Endodermal cell (in vitro differentiated cells): ENCODE data around the gene CCDC24. TPM values are rescaled to one million over a fixed set of nuclear protein-coding genes. Genes with fewer than 3 reads are reported as not detected.

Experiments used
- DNase-seq: peaks from one replicate; pipeline ENCODE4 v3.0.0-alpha.2; 2017
- H3K27ac ChIP-seq: 2 replicates; pipeline ENCODE4 v1.5.1; 2013; ENCODE audit warnings: mild to moderate bottlenecking, low read depth, low read length, moderate library complexity
- H3K27me3 ChIP-seq: 2 replicates; pipeline ENCODE4 v1.6.1; 2013; ENCODE audit warnings: mild to moderate bottlenecking, low read length, moderate library complexity; ENCODE audit not compliant: insufficient read depth, control insufficient read depth, poor library complexity, severe bottlenecking
- H3K36me3 ChIP-seq: 2 replicates; pipeline ENCODE4 v1.7.0; 2013; ENCODE audit warnings: mild to moderate bottlenecking, low read length, moderate library complexity; ENCODE audit not compliant: control insufficient read depth, insufficient read depth
- H3K4me1 ChIP-seq: one replicate; pipeline ENCODE4 v1.7.0; 2013; ENCODE audit warnings: low read length; ENCODE audit not compliant: control insufficient read depth, insufficient read depth
- H3K4me3 ChIP-seq: 2 replicates; pipeline ENCODE4 v1.5.1; 2013; ENCODE audit warnings: mild to moderate bottlenecking, low read length, moderate library complexity
- H3K9ac ChIP-seq: 2 replicates; pipeline ENCODE4 v1.6.1; 2013; ENCODE audit warnings: mild to moderate bottlenecking, low read length, moderate library complexity; ENCODE audit not compliant: poor library complexity, severe bottlenecking; ENCODE audit errors: extremely low read depth
- H3K9me3 ChIP-seq: 2 replicates; pipeline ENCODE4 v1.6.1; 2013; ENCODE audit warnings: mild to moderate bottlenecking, low read length, moderate library complexity; ENCODE audit not compliant: control insufficient read depth
- H3K27ac Mint-ChIP-seq: 2 replicates; pipeline ENCODE4 v1.8.0; 2020; ENCODE audit warnings: mixed read lengths
- H3K27me3 Mint-ChIP-seq: 2 replicates; pipeline ENCODE4 v1.8.0; 2021; ENCODE audit warnings: mild to moderate bottlenecking, mixed read lengths; ENCODE audit not compliant: insufficient read depth
- H3K36me3 Mint-ChIP-seq: 2 replicates; pipeline ENCODE4 v1.8.0; 2020; ENCODE audit warnings: low read depth, mixed read lengths
- H3K4me1 Mint-ChIP-seq: 2 replicates; pipeline ENCODE4 v1.8.0; 2020; ENCODE audit warnings: mixed read lengths
- H3K4me3 Mint-ChIP-seq: 2 replicates; pipeline ENCODE4 v1.8.0; 2020; ENCODE audit warnings: mild to moderate bottlenecking, moderate library complexity, mixed read lengths
- H3K9me3 Mint-ChIP-seq: 2 replicates; pipeline ENCODE4 v1.8.0; 2020; ENCODE audit warnings: mild to moderate bottlenecking, mixed read lengths
- CTCF ChIP-seq: fragments of 200-600 bp; sonication (generic); conservative IDR thresholded peaks from 2 replicates; pipeline ENCODE4 v1.5.0; 2021; ENCODE audit warnings: antibody characterized with exemption, mild to moderate bottlenecking
- WGBS, 2 experiments: methylation state at CpG; one replicate each; pipeline versions ENCODE4 v1.1.5 to v1.1.7; 2013; ENCODE audit warnings: missing lambda C conversion rate in 2 of 2, mixed read lengths in 1 of 2; ENCODE audit not compliant: insufficient coverage in 1 of 2, insufficient read length in 1 of 2; 5-methylcytosine and 5-hydroxymethylcytosine counted together
- total RNA-seq, 2 donors: library from RNA; stranded (reverse); fragmentation: NEBNext Ultra II Directional in 1 of 2; extraction: Animal tissue kit (Norgen Biotek cat#: 25700) in 1 of 2; gene quantifications; 2 replicates in 1 of 2; 3 replicates in 1 of 2; pipeline ENCODE4 v1.2.1, GENCODE V29; 2021

Gene CCDC24
- total RNA-seq, 2 donors from 2014 or later: 26.6 to 31.1 TPM

- no peak overlapping the region for H3K27ac ChIP-seq
- no peak overlapping the region for H3K27ac Mint-ChIP-seq
- H3K4me3 Mint-ChIP-seq: no peak overlapping the region
- no peaks in the 10 kb centered on the region for H3K4me1 ChIP-seq
- no peaks in the 10 kb centered on the region for H3K27me3 ChIP-seq
- peak; percentile 90 for DNase-seq
- H3K9ac ChIP-seq: no peak overlapping the region
- H3K9me3 Mint-ChIP-seq: no peaks in the 10 kb centered on the region
- H3K27me3 Mint-ChIP-seq: no peaks in the 10 kb centered on the region
- peaks cover 19% of the 10 kb centered on the region for H3K36me3 ChIP-seq
- 89 to 91% methylated on average over 4 to 6 of the region's 6 CpGs for WGBS, 2 experiments
- peaks cover 17% of the 10 kb centered on the region for H3K36me3 Mint-ChIP-seq
- no peaks in the 10 kb centered on the region for H3K9me3 ChIP-seq
- no peak overlapping the region for H3K4me3 ChIP-seq
- no peak for TF ChIP-seq CTCF
- peaks cover 1% of the 10 kb centered on the region for H3K4me1 Mint-ChIP-seq
Observed at GRCh38 chr1:43968348-43968948, 23.0 kb upstream of the CCDC24 start.

- Mint-ChIP-seq H3K4me1 (peaks cover 9% of the 10 kb centered on the region), H3K27me3 (no peaks in the 10 kb centered on the region), H3K4me3 (peak overlapping the region; percentile 94), H3K9me3 (no peaks in the 10 kb centered on the region), H3K36me3 (peaks cover 17% of the 10 kb centered on the region), H3K27ac (no peak overlapping the region)
- H3K9ac ChIP-seq: no peak overlapping the region
- no peak for TF ChIP-seq CTCF
- H3K27me3 ChIP-seq: no peaks in the 10 kb centered on the region
- no peak overlapping the region for H3K27ac ChIP-seq
- no peaks in the 10 kb centered on the region for H3K9me3 ChIP-seq
- DNase-seq: no peak
- peak overlapping the region; percentile 93 for H3K4me3 ChIP-seq
- H3K36me3 ChIP-seq: peaks cover 19% of the 10 kb centered on the region
- H3K4me1 ChIP-seq: no peaks in the 10 kb centered on the region
- WGBS, 2 experiments: 64 to 65% methylated on average over 6 to 7 of the region's 7 CpGs
Observed at GRCh38 chr1:43969416-43969745, 22.0 kb upstream of the CCDC24 start.

- Mint-ChIP-seq H3K4me1 (peaks cover 9% of the 10 kb centered on the region), H3K4me3 (peak within 1 kb of the TSS; percentile 94), H3K27ac (peak within 1 kb of the TSS; percentile 82), H3K27me3 (no peaks in the 10 kb centered on the region), H3K9me3 (no peaks in the 10 kb centered on the region), H3K36me3 (peaks cover 17% of the 10 kb centered on the region)
- DNase-seq: peak; percentile 99
- Histone ChIP-seq H3K36me3 (peaks cover 19% of the 10 kb centered on the region), H3K27me3 (no peaks in the 10 kb centered on the region), H3K9ac (peak within 1 kb of the TSS; percentile 39), H3K4me3 (peak within 1 kb of the TSS; percentile 93), H3K4me1 (no peaks in the 10 kb centered on the region), H3K27ac (no peak within 1 kb of the TSS), H3K9me3 (no peaks in the 10 kb centered on the region)
- TF ChIP-seq CTCF: peak; percentile 31
- 0% methylated on average over 6 to 46 of the region's 47 CpGs for WGBS, 2 experiments
Observed at GRCh38 chr1:43969746-43970466, 21.5 kb upstream of the CCDC24 start, which contains the start of gene DPH2. Gene DPH2, plus strand, starts transcription at chr1:43970010. Its CDS starts 166 bp downstream, at chr1:43970176.
